DMS153 (cell line): Measurements from ENCODE around the gene TM4SF1.
A peak's percentile ranks its signal among the peaks of the same experiment; 100 is the strongest.

ENCODE experiments used
- DNase-seq: peaks from one replicate; lab custom pipeline; 2025; lab: John Stamatoyannopoulos, UW

The TM4SF1 gene, protein sequence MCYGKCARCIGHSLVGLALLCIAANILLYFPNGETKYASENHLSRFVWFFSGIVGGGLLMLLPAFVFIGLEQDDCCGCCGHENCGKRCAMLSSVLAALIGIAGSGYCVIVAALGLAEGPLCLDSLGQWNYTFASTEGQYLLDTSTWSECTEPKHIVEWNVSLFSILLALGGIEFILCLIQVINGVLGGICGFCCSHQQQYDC

DNA sequence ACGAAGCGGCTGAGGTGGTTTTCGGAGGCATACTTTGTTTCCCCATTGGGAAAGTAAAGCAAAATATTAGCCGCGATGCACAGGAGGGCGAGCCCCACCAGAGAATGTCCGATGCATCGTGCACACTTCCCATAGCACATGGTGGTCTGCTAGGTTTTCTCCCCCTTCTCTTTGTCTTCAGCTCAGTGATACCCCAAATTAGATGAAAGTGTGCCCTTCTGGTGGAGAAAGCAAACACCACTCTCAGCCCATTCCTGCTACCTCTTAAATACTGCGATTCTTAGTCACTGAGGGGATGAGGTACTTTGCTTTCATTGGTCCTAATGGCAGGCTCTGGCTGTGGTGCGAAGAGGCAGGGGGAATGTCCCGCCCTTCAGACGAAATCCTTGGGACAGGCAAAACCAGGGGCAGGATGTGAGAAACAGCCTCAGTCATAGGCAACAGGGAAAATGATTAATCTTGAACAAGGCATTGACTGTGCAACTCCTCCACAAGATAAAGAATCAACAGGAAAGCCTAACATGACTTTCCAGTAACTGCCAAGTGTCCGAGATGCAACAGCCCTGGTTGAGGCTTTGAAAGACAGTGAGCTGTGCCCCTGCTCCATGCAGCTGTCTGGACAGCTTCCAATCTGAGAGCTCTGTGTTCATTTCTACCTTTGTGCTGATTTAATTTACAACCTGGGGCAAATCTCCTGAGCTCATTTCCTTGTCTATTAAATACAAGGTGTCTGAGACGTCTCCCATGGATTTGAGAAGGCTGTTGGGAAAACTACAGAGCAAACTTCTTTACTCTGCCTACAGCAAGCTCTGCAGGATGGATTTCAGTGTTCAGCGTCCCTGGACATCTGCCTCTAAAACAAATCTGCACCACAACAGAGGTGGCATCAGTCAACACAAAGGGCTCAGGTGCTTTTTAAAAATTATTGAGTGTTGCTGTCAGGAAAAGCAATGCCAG is at the start of gene TM4SF1:
TSS of gene TM4SF1 (minus strand) at position 242 of the 957 bp plus-strand sequence. CDS start at position 140, 102 bp downstream.
- peak; percentile 67 for DNase-seq

DNA sequence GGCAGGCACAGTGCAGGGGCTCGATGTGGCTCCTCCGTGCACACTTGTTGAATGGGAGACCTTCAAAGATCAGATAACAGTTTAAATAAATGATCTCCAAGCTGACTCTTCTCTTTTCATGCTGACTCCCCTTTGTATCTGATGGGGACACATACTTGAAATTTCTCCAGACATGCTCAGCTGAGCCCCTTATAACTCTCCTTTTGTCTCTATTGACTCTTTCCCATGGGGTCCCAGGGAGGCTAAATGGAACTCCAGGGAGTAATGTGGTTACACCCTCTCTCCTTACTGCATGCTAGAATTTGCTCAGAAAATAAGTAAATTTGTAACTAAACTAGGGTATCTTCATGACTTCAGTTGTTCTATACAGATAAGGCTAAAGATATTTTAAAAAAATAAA is 48.9 kb upstream of the TM4SF1 start:
- no peak for DNase-seq

DNA sequence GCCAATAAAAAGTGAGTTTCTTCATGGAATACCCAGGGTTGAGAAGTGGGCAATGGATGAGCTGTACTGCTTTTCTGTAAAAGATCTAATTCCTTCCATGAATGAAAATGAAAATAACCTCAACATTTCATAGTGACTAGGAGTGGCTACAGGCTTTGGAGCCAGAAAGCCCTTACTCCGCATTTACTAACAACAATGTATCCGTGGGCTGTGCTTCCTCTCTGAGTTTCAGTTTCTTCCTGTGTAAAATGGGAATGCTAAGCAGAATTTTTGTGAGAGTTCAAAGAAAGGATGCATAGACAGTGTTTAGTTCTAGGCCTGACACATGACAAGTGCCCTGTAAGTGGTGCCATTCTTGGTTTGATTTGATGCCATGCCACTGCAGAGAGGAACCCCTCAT is 47.5 kb upstream of the TM4SF1 start:
- DNase-seq = no peak

DNA sequence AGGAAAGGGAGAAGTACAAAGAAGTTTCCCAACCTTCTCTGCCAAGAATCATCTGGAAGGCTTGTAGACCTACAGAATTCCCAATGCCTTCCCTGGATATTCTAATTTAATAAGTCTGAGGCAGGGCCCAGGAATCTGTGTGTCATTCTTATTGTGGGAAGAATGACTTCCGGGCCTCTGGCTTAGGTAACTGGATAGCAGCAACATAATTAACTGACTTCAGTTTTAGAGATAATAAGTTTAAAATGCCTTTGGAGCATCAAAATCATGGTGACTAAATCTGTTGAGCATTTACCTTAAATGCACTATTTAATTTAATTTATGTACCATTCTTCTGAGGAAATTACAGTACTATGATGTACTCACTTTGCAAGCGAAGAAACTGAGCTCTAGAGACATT is 44.3 kb upstream of the TM4SF1 start:
- no peak for DNase-seq

DNA sequence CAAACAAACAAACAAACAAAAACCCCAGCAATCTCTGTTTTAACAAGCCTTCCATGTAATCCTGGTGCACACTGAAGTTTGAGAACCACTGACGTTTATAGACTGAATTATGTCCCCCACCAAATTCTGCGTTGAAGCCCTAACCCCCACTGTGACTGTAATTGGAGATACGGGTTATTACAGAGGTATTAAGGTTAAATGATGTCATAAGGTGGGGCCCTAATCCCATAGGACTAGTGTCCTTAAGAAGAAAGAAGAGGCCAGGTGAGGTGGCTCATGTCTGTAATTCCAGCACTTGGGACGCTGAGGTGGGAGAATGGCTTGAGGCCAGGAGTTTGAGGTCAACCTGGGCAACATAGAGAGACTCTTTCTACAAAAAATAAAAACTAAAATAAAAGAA is 42.4 kb upstream of the TM4SF1 start:
- no peak for DNase-seq

DNA sequence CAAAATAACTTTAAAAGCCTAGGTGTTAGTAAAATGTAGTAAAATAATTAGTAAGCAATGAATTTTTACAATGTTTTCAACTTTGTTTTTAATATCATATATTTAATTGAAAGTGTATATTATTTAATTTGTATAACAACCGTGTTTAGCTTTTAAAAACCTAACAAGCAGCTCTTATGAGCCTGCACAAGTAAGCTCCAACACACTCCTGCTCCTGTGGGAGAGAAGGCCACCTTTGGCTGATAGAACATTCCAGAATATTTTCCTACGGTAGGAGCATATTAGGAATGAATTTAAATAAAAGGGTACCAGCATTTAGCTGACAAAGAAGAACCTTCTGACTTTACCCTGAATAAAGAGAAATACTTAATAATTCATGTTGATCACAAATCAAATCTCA is 40.3 kb upstream of the TM4SF1 start:
- no peak for DNase-seq

DNA sequence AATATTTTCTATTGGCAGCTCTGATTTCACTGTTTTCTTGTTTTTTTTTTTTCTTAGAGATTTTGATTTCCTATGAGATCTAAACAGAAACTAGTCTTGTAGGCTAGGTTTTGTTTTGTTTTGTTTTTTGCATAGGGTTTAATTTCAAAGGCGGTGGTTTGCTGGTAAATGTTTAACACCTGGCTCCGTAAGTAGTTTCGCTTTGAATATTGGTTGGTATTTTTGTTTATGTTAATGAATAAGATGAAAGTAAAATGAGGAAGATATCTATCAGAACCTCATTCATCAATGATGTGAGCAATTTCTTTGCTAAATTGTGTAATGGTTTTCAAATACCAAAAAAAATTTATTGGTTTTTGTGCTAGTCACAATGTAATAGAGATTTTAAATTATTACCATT is 39.7 kb upstream of the TM4SF1 start:
- no peak for DNase-seq

DNA sequence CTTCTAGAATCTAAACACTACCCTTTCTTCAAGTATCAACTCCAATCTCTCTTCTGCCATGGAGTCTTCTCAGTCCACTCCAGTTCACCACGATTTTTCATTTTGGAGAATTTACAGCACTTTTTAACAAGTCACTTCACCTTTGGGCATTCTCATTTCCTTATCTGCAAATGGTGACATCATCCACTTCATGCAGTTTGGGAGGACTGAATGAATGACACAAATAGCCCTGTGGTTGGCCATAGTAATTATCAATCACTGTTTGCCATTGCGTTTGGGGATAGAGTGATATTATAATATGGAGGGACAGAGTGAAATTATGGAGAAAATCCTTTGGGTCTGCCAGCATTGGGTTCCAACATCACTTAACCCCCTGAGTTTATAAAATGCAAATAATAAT is 38.0 kb upstream of the TM4SF1 start:
- DNase-seq = no peak

DNA sequence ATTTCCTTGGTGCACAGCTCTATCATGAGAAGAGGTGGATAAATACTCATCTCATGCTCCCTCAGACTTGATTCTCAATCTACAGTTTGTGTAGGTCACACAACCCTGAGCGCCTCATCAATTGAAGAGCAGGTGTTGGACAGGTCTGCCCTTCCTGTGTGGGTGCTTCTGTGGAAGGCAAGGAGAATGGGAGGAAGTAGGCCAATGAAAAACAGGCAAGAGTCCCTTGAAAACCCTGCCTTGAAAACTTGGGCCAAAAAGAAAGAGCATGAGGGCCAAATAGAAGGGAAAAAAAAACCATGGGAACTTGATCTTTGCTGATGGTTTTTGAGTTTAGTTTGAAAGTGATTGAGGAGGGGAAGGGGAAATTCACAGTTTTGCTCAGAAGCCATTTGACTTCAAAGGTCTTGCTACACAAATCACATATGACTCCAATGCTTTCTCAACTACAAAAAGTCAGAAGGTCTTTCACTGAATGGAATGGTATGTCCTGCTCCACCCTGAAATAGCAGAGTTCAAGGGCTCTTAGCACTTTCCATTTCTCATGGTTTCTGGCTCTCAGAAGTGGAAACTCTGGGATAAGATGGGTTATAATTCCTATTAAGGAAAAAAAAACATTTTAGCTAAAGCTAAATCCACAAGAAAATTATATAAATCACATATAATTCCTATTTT is 37.2 kb upstream of the TM4SF1 start:
- no peak for DNase-seq

DNA sequence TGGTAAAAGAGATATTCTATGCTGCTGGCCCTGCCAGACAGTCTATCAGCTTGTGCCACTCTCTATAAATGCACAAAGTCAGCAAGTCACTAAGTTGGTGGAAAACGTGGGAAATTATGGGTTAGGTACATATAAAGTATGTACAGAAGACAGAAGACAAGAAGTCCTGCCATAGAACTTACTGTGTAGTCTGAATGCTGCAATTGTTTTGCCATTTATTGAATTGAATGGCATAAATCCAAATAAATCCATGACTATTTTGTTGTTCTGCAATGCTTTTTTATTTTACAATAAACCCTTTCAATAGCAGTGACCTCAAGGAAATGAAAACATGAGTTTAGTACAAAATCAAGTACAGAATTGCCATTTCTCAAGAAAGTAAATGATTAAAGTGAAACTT is 34.1 kb upstream of the TM4SF1 start:
- DNase-seq = no peak

DNA sequence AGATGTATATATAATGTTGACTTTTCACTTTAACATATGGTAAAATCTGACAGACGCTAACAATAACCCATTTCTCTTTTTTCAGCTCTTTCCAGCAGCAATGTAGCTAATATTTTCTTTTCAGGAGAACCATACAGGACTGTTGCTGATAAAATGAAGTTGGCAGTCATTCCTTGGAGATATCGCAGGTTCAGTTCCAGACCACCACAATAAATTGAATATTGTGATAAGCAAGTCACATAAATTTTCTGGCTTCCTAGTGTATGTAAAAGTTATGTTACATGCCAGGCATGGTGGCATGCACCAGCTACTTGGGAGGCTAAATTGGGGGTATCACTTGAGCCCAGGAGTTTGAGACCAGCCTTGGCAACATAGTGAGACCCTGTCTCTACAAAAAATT is 31.9 kb upstream of the TM4SF1 start:
- no peak for DNase-seq

DNA sequence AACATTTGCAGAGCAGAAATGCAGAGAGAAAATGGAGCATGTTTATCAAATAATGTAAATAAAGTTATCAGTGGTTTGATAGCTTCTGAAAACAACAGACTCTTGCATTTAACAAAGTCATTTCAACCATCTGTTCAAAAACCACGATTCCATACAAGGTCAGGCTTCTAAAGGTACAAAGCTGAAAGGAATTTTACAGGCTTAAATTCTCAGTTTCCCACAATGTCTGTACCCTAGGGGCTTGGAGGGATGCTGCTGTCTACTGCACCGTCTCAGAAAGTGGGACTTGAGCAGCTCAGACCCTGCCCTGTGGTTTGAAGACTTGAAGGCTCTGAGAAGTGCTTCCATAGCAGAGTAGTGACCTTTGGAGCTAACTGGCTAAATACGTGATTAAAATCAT is 30.4 kb upstream of the TM4SF1 start:
- no peak for DNase-seq

DNA sequence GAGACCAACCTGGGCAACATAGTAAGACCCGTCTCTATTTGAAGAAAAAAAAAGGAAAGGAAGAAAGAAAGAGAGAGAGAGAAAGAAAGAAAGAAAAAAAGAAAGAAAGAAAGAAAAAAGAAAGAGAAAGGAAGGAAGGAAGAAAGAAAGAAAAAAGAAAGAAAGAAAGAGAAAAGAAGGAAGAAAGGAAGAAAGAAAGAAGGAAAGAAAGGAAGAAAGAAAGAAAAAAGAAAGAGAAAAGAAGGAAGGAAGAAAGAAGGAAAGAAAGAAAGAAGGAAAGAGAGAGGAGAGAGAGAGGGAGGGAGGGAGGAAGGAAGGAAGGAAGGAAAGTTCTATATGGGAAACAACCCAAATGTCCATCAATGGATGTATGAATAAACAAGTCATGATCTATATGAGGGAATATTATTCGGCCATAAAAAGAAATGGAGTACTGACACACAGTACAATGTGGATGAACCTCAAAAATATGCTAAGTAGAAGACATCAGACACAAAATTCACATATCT is 28.8 kb upstream of the TM4SF1 start:
- DNase-seq = no peak

DNA sequence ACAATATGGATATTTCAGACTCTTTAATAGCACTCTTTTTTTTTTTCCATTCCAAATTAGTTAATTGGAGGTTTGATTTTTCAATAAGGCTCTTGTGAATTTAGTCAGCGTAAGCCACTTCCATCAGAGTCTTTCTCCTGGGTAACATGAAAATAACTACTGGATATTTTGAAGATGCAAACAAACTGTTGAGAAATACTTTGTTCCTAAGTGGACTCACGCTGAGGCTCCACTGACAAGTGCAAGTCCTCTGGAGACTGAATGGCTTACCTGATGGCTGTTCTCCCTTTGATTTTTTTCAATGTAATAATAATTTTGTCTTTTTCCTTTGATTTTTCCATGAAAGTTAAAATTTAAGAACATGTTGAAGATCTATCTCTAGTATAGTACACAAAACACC is 26.0 kb upstream of the TM4SF1 start:
- no peak for DNase-seq

DNA sequence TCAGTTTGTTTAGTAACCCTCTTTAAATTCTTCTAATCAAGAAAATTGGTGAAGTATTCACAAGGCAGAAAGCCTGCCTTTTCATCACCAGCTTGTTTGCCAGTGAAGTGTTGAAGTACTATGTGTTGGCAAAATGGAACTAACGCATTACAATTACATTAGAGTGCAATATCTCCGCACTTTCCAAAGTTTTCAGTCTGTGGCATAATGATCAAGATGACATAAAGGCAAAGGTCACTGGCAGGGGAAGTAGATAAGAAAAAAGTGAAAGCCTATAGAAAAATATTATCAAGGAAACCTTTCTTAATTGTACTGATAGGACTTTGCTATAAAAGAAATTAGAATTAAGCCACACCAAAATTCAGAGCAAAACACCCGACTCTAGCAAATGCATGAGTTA is 25.0 kb upstream of the TM4SF1 start:
- no peak for DNase-seq

DNA sequence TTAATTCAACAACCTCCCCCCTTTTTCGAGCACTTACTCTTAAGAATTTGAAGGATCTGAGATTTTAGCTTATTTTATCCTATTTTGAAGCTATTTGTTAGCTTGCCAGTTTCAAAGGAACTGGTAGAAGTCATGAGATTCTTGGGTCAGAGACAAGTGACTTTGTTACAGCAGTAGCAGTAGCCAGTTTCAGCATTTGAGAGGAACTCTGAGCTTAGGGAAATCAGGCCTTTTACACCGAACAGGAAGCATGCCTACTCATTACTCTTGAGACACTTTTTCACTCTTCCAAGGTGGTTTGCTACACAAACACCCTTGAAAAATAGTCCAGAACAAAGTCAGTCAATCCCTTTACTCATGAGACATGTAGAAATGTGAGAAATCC is 24.5 kb upstream of the TM4SF1 start:
- no peak for DNase-seq

DNA sequence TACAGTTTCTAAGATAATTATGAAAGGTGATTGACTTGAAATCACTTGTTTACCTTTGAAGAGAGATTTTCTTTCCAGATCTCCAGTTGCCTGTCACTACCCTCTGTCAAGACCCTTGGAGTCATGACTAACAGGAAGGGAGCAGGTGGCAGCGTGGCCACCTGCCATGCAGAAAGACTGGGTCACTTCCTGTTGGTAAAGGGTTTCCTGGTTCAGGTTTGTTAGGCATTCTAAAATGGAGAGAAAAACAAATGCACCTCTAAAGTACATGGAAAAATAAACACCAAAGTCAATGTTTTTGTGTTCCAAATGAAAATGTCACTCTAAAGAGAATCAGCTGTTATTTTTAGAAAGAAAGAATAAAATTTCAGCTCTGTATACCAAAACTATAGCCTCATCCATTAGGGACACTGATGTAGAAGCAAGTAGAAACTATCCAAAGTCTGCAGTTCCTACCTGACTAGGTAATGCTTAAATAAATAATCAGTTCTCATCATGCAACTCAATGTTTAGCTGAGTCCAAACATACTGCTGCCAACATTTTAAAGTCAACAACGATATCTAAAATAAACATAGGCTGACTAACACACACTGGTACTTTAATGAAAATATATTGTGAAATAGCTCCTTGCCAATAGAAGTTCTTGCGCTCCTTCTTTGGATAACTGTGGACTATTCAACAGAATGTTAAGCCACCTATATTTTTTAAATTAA is 23.9 kb upstream of the TM4SF1 start:
- peak; percentile 87 for DNase-seq

DNA sequence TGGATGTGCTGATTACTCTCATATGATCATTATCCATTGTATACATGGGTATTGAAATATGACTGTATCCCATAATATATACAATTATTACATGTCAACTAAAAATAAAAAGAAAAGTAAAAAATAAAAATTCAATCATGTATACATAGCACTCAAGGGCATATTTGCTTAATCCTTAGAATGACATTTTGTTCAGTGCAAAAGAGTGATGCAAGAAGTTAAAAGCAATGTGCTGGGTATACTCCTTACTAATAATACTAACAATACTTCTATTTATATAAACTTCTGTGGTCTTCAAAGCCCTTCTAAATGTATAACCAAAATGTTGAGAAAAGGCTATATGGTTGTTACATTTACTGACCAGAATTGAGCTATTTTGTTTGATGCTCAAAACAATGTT is 23.2 kb upstream of the TM4SF1 start:
- no peak for DNase-seq

DNA sequence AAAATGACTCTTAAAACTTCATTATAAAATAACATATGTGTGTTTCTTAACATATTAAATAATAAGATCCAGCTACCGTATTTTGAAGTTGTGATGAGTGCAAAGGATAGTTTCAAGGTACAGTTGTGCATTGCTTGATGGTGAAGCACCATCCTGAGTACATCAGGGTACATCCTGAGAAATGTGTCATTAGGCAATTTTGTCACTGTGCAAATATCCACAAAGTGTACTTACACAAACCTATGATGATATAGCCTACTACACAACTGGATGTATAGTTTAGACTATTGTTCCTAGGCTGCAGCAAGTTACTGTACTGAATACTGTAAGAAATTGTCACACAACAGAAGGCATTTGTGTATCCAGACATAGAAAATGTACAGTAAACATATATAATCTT is 20.8 kb upstream of the TM4SF1 start:
- no peak for DNase-seq

DNA sequence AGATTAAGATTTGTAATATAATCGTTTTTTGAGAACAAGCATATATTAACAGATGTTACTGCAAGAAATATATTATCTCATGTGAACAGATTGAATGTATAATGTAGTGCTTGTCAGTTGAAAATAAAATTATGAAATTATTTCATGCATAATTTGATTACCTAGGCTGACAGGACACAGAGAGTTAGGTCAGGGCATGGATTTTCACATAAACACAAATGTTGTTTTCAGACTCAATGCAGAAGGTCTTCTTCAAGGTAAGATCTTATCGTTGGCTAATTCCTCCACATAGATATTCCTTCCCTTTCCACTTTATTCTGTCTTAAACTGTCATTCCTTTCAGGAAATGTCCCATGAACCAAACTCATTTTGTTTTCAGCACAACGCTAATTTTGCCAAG is 20.1 kb upstream of the TM4SF1 start:
- no peak for DNase-seq

DNA sequence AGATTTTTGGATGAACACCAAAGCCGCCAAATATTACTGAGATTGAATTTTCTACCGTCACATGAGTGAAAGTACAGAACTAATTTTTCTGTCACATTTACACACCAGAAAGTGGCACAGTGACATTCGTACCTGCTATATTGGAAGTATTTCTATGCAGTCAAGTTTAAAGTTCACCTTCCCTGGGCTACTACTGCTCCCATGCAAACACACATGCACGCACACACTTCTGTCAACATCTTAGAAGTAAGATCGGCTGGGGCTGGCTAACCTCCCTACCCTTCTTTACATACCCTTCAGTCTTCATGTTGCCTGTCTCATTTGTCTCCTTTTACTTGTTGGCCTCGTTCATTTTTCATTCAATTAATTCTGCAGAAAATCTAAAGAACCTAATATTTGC is 19.0 kb upstream of the TM4SF1 start:
- DNase-seq = no peak
